Mesendoderm (in vitro differentiated cells): ENCODE measurements around the gene SP100.

Experiments
- DNase-seq: peaks from one replicate; pipeline ENCODE4 v3.0.0; 2013
- H2AK5ac ChIP-seq: 2 replicates; pipeline ENCODE4 v1.6.1; 2013; ENCODE audit warnings: low read length, inconsistent platforms
- H2BK120ac ChIP-seq: 2 replicates; pipeline ENCODE4 v1.6.1; 2013; ENCODE audit warnings: low read depth, mild to moderate bottlenecking, low read length, moderate library complexity, mixed read lengths
- H2BK15ac ChIP-seq: replicated peaks from 2 replicates; pipeline ENCODE4 v1.6.1; 2013; ENCODE audit warnings: low read depth, mild to moderate bottlenecking, moderate library complexity
- H2BK5ac ChIP-seq: 2 replicates; pipeline ENCODE4 v1.6.1; 2013; ENCODE audit warnings: low read length, inconsistent platforms
- H3K18ac ChIP-seq: 2 replicates; pipeline ENCODE4 v1.6.1; 2013; ENCODE audit warnings: mild to moderate bottlenecking, low read length, mixed read lengths
- H3K23ac ChIP-seq: one replicate; pipeline ENCODE4 v1.6.1; 2013; ENCODE audit warnings: low read length
- H3K27ac ChIP-seq: 2 replicates; pipeline ENCODE4 v1.5.1; 2013; ENCODE audit warnings: low read depth, mild to moderate bottlenecking, inconsistent platforms, low read length, moderate library complexity
- H3K27me3 ChIP-seq: 2 replicates; pipeline ENCODE4 v1.6.1; 2013; ENCODE audit warnings: low read length, control low read depth, mild to moderate bottlenecking, inconsistent platforms; ENCODE audit not compliant: insufficient read depth, poor library complexity
- H3K36me3 ChIP-seq: 2 replicates; pipeline ENCODE4 v1.6.1; 2013; ENCODE audit warnings: low read length, inconsistent platforms; ENCODE audit not compliant: control insufficient read depth, insufficient read depth
- H3K4ac ChIP-seq: one replicate; pipeline ENCODE4 v1.6.1; 2013; ENCODE audit warnings: low read depth, mild to moderate bottlenecking, low read length, moderate library complexity
- H3K4me1 ChIP-seq: 2 replicates; pipeline ENCODE4 v1.6.1; 2013; ENCODE audit warnings: low read depth, low read length, inconsistent platforms; ENCODE audit not compliant: control insufficient read depth
- H3K4me2 ChIP-seq: 2 replicates; pipeline ENCODE4 v1.6.1; 2013; ENCODE audit warnings: low read length
- H3K4me3 ChIP-seq: 2 replicates; pipeline ENCODE4 v1.5.1; 2013; ENCODE audit warnings: mild to moderate bottlenecking, low read length
- H3K56ac ChIP-seq: one replicate; pipeline ENCODE4 v1.6.1; 2013; ENCODE audit warnings: low read length
- H3K79me1 ChIP-seq: 2 replicates; pipeline ENCODE4 v1.6.1; 2013; ENCODE audit warnings: low read length, inconsistent platforms
- H3K79me2 ChIP-seq: 2 replicates; pipeline ENCODE4 v1.6.1; 2013; ENCODE audit warnings: mild to moderate bottlenecking, low read length; ENCODE audit not compliant: control insufficient read depth, insufficient read depth
- H3K9ac ChIP-seq: 2 replicates; pipeline ENCODE4 v1.6.1; 2013; ENCODE audit warnings: low read length, inconsistent platforms
- H4K5ac ChIP-seq: one replicate; pipeline ENCODE4 v1.6.1; 2013; ENCODE audit warnings: low read length
- H4K8ac ChIP-seq: one replicate; pipeline ENCODE4 v1.6.1; 2013; ENCODE audit warnings: low read depth, mild to moderate bottlenecking, control low read depth, low read length, moderate library complexity
- WGBS: extraction: QIAGEN DNeasy Blood & Tissue Kit; methylation state at CpG from one replicate; pipeline ENCODE4 v1.1.7; 2013; ENCODE audit warnings: low lambda C conversion rate, missing lambda C conversion rate; ENCODE audit not compliant: insufficient coverage; ENCODE audit errors: extremely low coverage; 5-methylcytosine and 5-hydroxymethylcytosine counted together

SP100 gene

GRCh38 chr2:230578106-230578505 lies 162.1 kb downstream of the SP100 start:
- H3K79me1 ChIP-seq, result no peaks in the 10 kb centered on the region

GRCh38 chr2:230582851-230583283 lies 166.9 kb downstream of the SP100 start:
- no peaks in the 10 kb centered on the region for H3K79me1 ChIP-seq
- no peak overlapping the region for H3K27ac ChIP-seq
- H2BK15ac ChIP-seq, result no peak overlapping the region
- no peak overlapping the region for H3K4ac ChIP-seq
- H2BK5ac ChIP-seq, result no peak overlapping the region
- DNase-seq, result no peak
- no peak overlapping the region for H3K4me3 ChIP-seq
- no peaks in the 10 kb centered on the region for H3K79me2 ChIP-seq
- no peak overlapping the region for H3K18ac ChIP-seq
- no peak overlapping the region for H4K5ac ChIP-seq
- H4K8ac ChIP-seq, result no peak overlapping the region
- WGBS, result no CpG with 5 or more reads among the region's 5 CpGs
- H3K4me2 ChIP-seq, result no peak overlapping the region
- H2AK5ac ChIP-seq, result no peak overlapping the region
- no peak overlapping the region for H2BK120ac ChIP-seq
- no peaks in the 10 kb centered on the region for H3K4me1 ChIP-seq
- H3K36me3 ChIP-seq, result no peaks in the 10 kb centered on the region
- H3K23ac ChIP-seq, result no peak overlapping the region
- no peak overlapping the region for H3K56ac ChIP-seq
- no peak overlapping the region for H3K9ac ChIP-seq
- no peaks in the 10 kb centered on the region for H3K27me3 ChIP-seq

More at GRCh38 chr2:230578106-230578505, 162.1 kb downstream of the SP100 start:
- Histone ChIP-seq H2BK5ac (no peak overlapping the region), H3K4me1 (no peaks in the 10 kb centered on the region), H3K9ac (no peak overlapping the region), H2AK5ac (no peak overlapping the region), H3K56ac (no peak overlapping the region), H3K18ac (no peak overlapping the region), H3K27ac (no peak overlapping the region), H4K8ac (no peak overlapping the region), H3K27me3 (no peaks in the 10 kb centered on the region), H3K4ac (no peak overlapping the region), H3K36me3 (no peaks in the 10 kb centered on the region), H2BK120ac (no peak overlapping the region), H2BK15ac (no peak overlapping the region), H4K5ac (no peak overlapping the region), H3K4me3 (no peak overlapping the region), H3K79me2 (no peaks in the 10 kb centered on the region), H3K4me2 (no peak overlapping the region), H3K23ac (no peak overlapping the region)
- no CpG with 5 or more reads among the region's 2 CpGs for WGBS
- DNase-seq, result no peak

GRCh38 chr2:230583581-230583980 lies 167.6 kb downstream of the SP100 start:
- Histone ChIP-seq H3K23ac (no peak overlapping the region), H2BK5ac (no peak overlapping the region), H4K5ac (no peak overlapping the region), H3K18ac (no peak overlapping the region), H3K4ac (no peak overlapping the region), H2BK15ac (no peak overlapping the region), H3K4me1 (no peaks in the 10 kb centered on the region), H3K79me2 (no peaks in the 10 kb centered on the region), H3K4me2 (no peak overlapping the region), H3K9ac (no peak overlapping the region), H3K27ac (no peak overlapping the region), H3K4me3 (no peak overlapping the region), H3K27me3 (no peaks in the 10 kb centered on the region), H3K36me3 (no peaks in the 10 kb centered on the region), H2BK120ac (no peak overlapping the region), H3K79me1 (no peaks in the 10 kb centered on the region), H4K8ac (no peak overlapping the region), H3K56ac (no peak overlapping the region), H2AK5ac (no peak overlapping the region)
- no peak for DNase-seq
- no CpG with 5 or more reads among the region's 2 CpGs for WGBS

GRCh38 chr2:230586328-230586982 lies 170.5 kb downstream of the SP100 start:
- Histone ChIP-seq H3K27ac (no peak overlapping the region), H3K4me3 (no peak overlapping the region), H3K9ac (no peak overlapping the region), H3K79me2 (no peaks in the 10 kb centered on the region), H3K23ac (no peak overlapping the region), H4K5ac (no peak overlapping the region), H2BK120ac (no peak overlapping the region), H3K4me2 (no peak overlapping the region), H2AK5ac (no peak overlapping the region), H3K27me3 (no peaks in the 10 kb centered on the region), H3K18ac (no peak overlapping the region), H2BK15ac (no peak overlapping the region), H4K8ac (no peak overlapping the region), H3K79me1 (no peaks in the 10 kb centered on the region), H3K56ac (no peak overlapping the region), H3K36me3 (no peaks in the 10 kb centered on the region), H2BK5ac (no peak overlapping the region), H3K4ac (no peak overlapping the region), H3K4me1 (no peaks in the 10 kb centered on the region)
- no CpG with 5 or more reads among the region's 2 CpGs for WGBS
- no peak for DNase-seq

- Histone ChIP-seq H3K9ac (no peak overlapping the region), H2BK5ac (no peak overlapping the region), H2BK120ac (no peak overlapping the region), H4K8ac (no peak overlapping the region), H3K36me3 (no peaks in the 10 kb centered on the region), H2AK5ac (no peak overlapping the region), H4K5ac (no peak overlapping the region), H3K79me1 (no peaks in the 10 kb centered on the region), H3K4me1 (no peaks in the 10 kb centered on the region), H3K56ac (no peak overlapping the region), H3K23ac (no peak overlapping the region), H3K79me2 (no peaks in the 10 kb centered on the region), H3K18ac (no peak overlapping the region), H3K4me3 (no peak overlapping the region), H3K27ac (no peak overlapping the region), H3K4ac (no peak overlapping the region), H3K27me3 (no peaks in the 10 kb centered on the region), H2BK15ac (no peak overlapping the region), H3K4me2 (no peak overlapping the region)
- WGBS, result no CpG with 5 or more reads among the region's 3 CpGs
- no peak for DNase-seq
Measured at GRCh38 chr2:230589025-230589424, 173.0 kb downstream of the SP100 start.

- no peak overlapping the region for H3K27ac ChIP-seq
- H3K79me1 ChIP-seq, result no peaks in the 10 kb centered on the region
- no peak overlapping the region for H3K18ac ChIP-seq
- no peak overlapping the region for H2BK120ac ChIP-seq
- DNase-seq, result no peak
- H3K36me3 ChIP-seq, result no peaks in the 10 kb centered on the region
- no peak overlapping the region for H3K4ac ChIP-seq
- no peak overlapping the region for H4K5ac ChIP-seq
- WGBS, result no CpG with 5 or more reads among the region's 3 CpGs
- no peaks in the 10 kb centered on the region for H3K4me1 ChIP-seq
- no peak overlapping the region for H2AK5ac ChIP-seq
- no peak overlapping the region for H3K4me2 ChIP-seq
- no peak overlapping the region for H3K9ac ChIP-seq
- H3K4me3 ChIP-seq, result no peak overlapping the region
- no peak overlapping the region for H2BK15ac ChIP-seq
- H4K8ac ChIP-seq, result no peak overlapping the region
- no peaks in the 10 kb centered on the region for H3K27me3 ChIP-seq
- H3K23ac ChIP-seq, result no peak overlapping the region
- no peak overlapping the region for H3K56ac ChIP-seq
- H2BK5ac ChIP-seq, result no peak overlapping the region
- H3K79me2 ChIP-seq, result no peaks in the 10 kb centered on the region
Measured at GRCh38 chr2:230589497-230590015, 173.6 kb downstream of the SP100 start.
